IMR-90 (cell line): ENCODE data around the gene PCARE. TPM values are rescaled to one million over a fixed set of nuclear protein-coding genes. Genes with fewer than 3 reads are reported as not detected.

Source experiments
- ATAC-seq: fragments of 200-7000 bp; cut with Tn5 transposase; 2 replicates; pipeline ENCODE4 v1.9.1; 2020; ENCODE audit warnings: low read depth, mild to moderate bottlenecking, moderate library complexity
- BruUV-seq: library from RNA; stranded (reverse); fragments of 400-500 nt; replicated peaks from 2 replicates; lab custom pipeline; 2021; lab: Mats Ljungman, UMichigan
- CTCF ChIA-PET: fragments of 300-600 bp; formaldehyde crosslinking; extraction: SDS; loops from one replicate; lab custom pipeline; 2021; ENCODE audit warnings: antibody characterized with exemption; lab: Yijun Ruan, JAX
- POLR2A ChIA-PET: fragments of 300-600 bp; sonication (Branson Sonifier 250); formaldehyde crosslinking; loops from one replicate; lab custom pipeline; 2022; ENCODE audit warnings: antibody characterized with exemption; ENCODE audit not compliant: unreplicated experiment; lab: Charles Lee
- DNase-seq: peaks from one replicate; pipeline ENCODE4 v3.0.0; 2013
- H2AFZ ChIP-seq: replicated peaks from 2 replicates; pipeline ENCODE3; 2013; ENCODE audit warnings: low read length, mild to moderate bottlenecking; ENCODE audit not compliant: poor library complexity
- H2AK5ac ChIP-seq: 2 replicates; pipeline ENCODE4 v1.6.1; 2013; ENCODE audit warnings: low read depth, low read length, inconsistent platforms
- H2AK9ac ChIP-seq: replicated peaks from 2 replicates; pipeline ENCODE3; 2013; ENCODE audit warnings: mild to moderate bottlenecking, low read depth, low read length, moderate library complexity; ENCODE audit not compliant: poor library complexity
- H2BK120ac ChIP-seq: 2 replicates; pipeline ENCODE4 v1.6.1; 2013; ENCODE audit warnings: low read depth, low read length, inconsistent platforms
- H2BK15ac ChIP-seq: 3 replicates; pipeline ENCODE4 v1.6.1; 2013; ENCODE audit warnings: low read depth, low read length, inconsistent platforms
- H2BK20ac ChIP-seq: 2 replicates; pipeline ENCODE4 v1.6.1; 2013; ENCODE audit warnings: low read depth, mild to moderate bottlenecking, inconsistent platforms, low read length, moderate library complexity
- H2BK5ac ChIP-seq: 2 replicates; pipeline ENCODE4 v1.6.1; 2013; ENCODE audit warnings: mild to moderate bottlenecking, low read depth, low read length, inconsistent platforms; ENCODE audit not compliant: poor library complexity, severe bottlenecking
- H3K14ac ChIP-seq: replicated peaks from 2 replicates; pipeline ENCODE4 v1.6.1; 2013; ENCODE audit warnings: low read depth, low read length, inconsistent platforms
- H3K18ac ChIP-seq: 2 replicates; pipeline ENCODE4 v1.6.1; 2013; ENCODE audit warnings: low read depth, low read length, control low read depth
- H3K23ac ChIP-seq: 2 replicates; pipeline ENCODE4 v1.6.1; 2013; ENCODE audit warnings: low read depth, low read length, inconsistent platforms
- H3K27ac ChIP-seq: 2 replicates; pipeline ENCODE4 v1.5.1; 2013; ENCODE audit warnings: mild to moderate bottlenecking, control low read depth, low read length; ENCODE audit not compliant: insufficient read depth
- H3K27me3 ChIP-seq: 2 replicates; pipeline ENCODE4 v1.6.1; 2013; ENCODE audit warnings: low read length; ENCODE audit not compliant: control insufficient read depth, insufficient read depth
- H3K36me3 ChIP-seq: 2 replicates; pipeline ENCODE4 v1.6.1; 2013; ENCODE audit warnings: low read length, mixed read lengths; ENCODE audit not compliant: control insufficient read depth, insufficient read depth
- H3K4ac ChIP-seq: 2 replicates; pipeline ENCODE4 v1.6.1; 2013; ENCODE audit warnings: low read depth, low read length, inconsistent platforms
- H3K4me1 ChIP-seq: 2 replicates; pipeline ENCODE4 v1.6.1; 2013; ENCODE audit warnings: low read length, mixed read lengths; ENCODE audit not compliant: control insufficient read depth, insufficient read depth
- H3K4me2 ChIP-seq: 2 replicates; pipeline ENCODE4 v1.6.1; 2013; ENCODE audit warnings: low read depth, mild to moderate bottlenecking, control low read depth, low read length, moderate library complexity
- H3K4me3 ChIP-seq: 2 replicates; pipeline ENCODE4 v1.5.1; 2013; ENCODE audit warnings: low read depth, mild to moderate bottlenecking, control low read depth, low read length, moderate library complexity; ENCODE audit not compliant: insufficient read depth
- H3K56ac ChIP-seq: 2 replicates; pipeline ENCODE4 v1.6.1; 2013; ENCODE audit warnings: low read length, inconsistent platforms; ENCODE audit not compliant: insufficient read depth; ENCODE audit errors: extremely low read depth
- H3K79me1 ChIP-seq, 2 experiments: 2 replicates each; pipeline ENCODE4 v1.6.1; 2013; ENCODE audit warnings: low read length in 2 of 2, inconsistent platforms in 1 of 2, low read depth in 1 of 2
- H3K9ac ChIP-seq: 2 replicates; pipeline ENCODE4 v1.6.1; 2013; ENCODE audit warnings: low read depth, low read length, control low read depth
- H3K9me1 ChIP-seq: 2 replicates; pipeline ENCODE4 v1.6.1; 2013; ENCODE audit warnings: low read length, inconsistent platforms; ENCODE audit not compliant: insufficient read depth
- H3K9me3 ChIP-seq: 2 replicates; pipeline ENCODE4 v1.6.1; 2013; ENCODE audit warnings: low read length; ENCODE audit not compliant: control insufficient read depth, insufficient read depth
- H4K20me1 ChIP-seq: 2 replicates; pipeline ENCODE4 v1.6.1; 2013; ENCODE audit warnings: low read length, inconsistent platforms; ENCODE audit not compliant: insufficient read depth
- H4K5ac ChIP-seq: 2 replicates; pipeline ENCODE4 v1.6.1; 2013; ENCODE audit warnings: mild to moderate bottlenecking, low read depth, low read length, control low read depth
- H4K8ac ChIP-seq, 2 experiments: 2 replicates each; pipeline ENCODE4 v1.6.1; 2013; ENCODE audit warnings: low read depth in 2 of 2, low read length in 2 of 2, control low read depth in 1 of 2, inconsistent platforms in 1 of 2
- H4K91ac ChIP-seq: 2 replicates; pipeline ENCODE4 v1.6.1; 2013; ENCODE audit warnings: low read depth, low read length, inconsistent platforms; ENCODE audit not compliant: insufficient read depth
- BHLHE40 ChIP-seq: fragments of 150-350 bp; IDR thresholded peaks from 2 replicates; pipeline ENCODE4 v1.6.1; 2016; ENCODE audit warnings: mild to moderate bottlenecking, low read depth, low read length
- CEBPB ChIP-seq: IDR thresholded peaks from 2 replicates; pipeline ENCODE4 v1.6.1; 2012; ENCODE audit warnings: low read depth, low read length, improper control_type of control experiment
- CHD1 ChIP-seq: IDR thresholded peaks from 2 replicates; pipeline ENCODE4 v1.6.1; 2012; ENCODE audit warnings: low read depth, low read length, improper control_type of control experiment
- CTCF ChIP-seq: conservative IDR thresholded peaks from 2 replicates; pipeline ENCODE4 v1.5.1; 2012; ENCODE audit warnings: mild to moderate bottlenecking, low read depth, low read length, improper control_type of control experiment
- ELK1 ChIP-seq: fragments of 150-350 bp; IDR thresholded peaks from 2 replicates; pipeline ENCODE4 v1.6.1; 2016; ENCODE audit warnings: low read depth, mild to moderate bottlenecking, low read length, moderate library complexity, borderline replicate concordance
- FOS ChIP-seq: fragments of 150-350 bp; IDR thresholded peaks from 2 replicates; pipeline ENCODE4 v1.6.1; 2016; ENCODE audit warnings: low read depth, low read length
- MAFK ChIP-seq: IDR thresholded peaks from 2 replicates; pipeline ENCODE4 v1.6.1; 2012; ENCODE audit warnings: low read depth, low read length, improper control_type of control experiment
- MAZ ChIP-seq: IDR thresholded peaks from 2 replicates; pipeline ENCODE4 v1.6.1; 2012; ENCODE audit warnings: low read depth, mild to moderate bottlenecking, low read length, improper control_type of control experiment, moderate library complexity, borderline replicate concordance
- MXI1 ChIP-seq: IDR thresholded peaks from 2 replicates; pipeline ENCODE4 v1.6.1; 2012; ENCODE audit warnings: low read depth, mild to moderate bottlenecking, low read length, moderate library complexity, borderline replicate concordance
- NFE2L2 ChIP-seq: fragments of 150-350 bp; IDR thresholded peaks from 2 replicates; pipeline ENCODE4 v1.6.1; 2016; ENCODE audit warnings: low read depth, mild to moderate bottlenecking, low read length
- POLR2A ChIP-seq: IDR thresholded peaks from 2 replicates; pipeline ENCODE4 v1.6.1; 2012; ENCODE audit warnings: mild to moderate bottlenecking, low read depth, low read length
- RAD21 ChIP-seq: IDR thresholded peaks from 2 replicates; pipeline ENCODE4 v1.6.1; 2012; ENCODE audit warnings: low read length, improper control_type of control experiment
- RCOR1 ChIP-seq: IDR thresholded peaks from 2 replicates; pipeline ENCODE4 v1.6.1; 2012; ENCODE audit warnings: mild to moderate bottlenecking, low read length, improper control_type of control experiment; ENCODE audit not compliant: insufficient replicate concordance
- RFX5 ChIP-seq: IDR thresholded peaks from 2 replicates; pipeline ENCODE4 v1.8.0; 2012; ENCODE audit warnings: low read depth, mild to moderate bottlenecking, low read length, moderate library complexity
- SMC3 ChIP-seq: fragments of 150-350 bp; IDR thresholded peaks from 2 replicates; pipeline ENCODE4 v1.6.1; 2016; ENCODE audit warnings: low read depth, mild to moderate bottlenecking, antibody characterized with exemption, low read length, moderate library complexity
- USF2 ChIP-seq: fragments of 150-350 bp; IDR thresholded peaks from 2 replicates; pipeline ENCODE4 v1.6.1; 2017; ENCODE audit warnings: mild to moderate bottlenecking, antibody characterized with exemption, low read length, low read depth
- WGBS, 2 experiments: methylation state at CpG; one replicate each; pipeline versions ENCODE4 v1.1.5 to v1.1.7; 2013; ENCODE audit warnings: missing lambda C conversion rate in 2 of 2; ENCODE audit not compliant: insufficient read length in 1 of 2; ENCODE audit errors: extremely low coverage in 2 of 2; 5-methylcytosine and 5-hydroxymethylcytosine counted together
- dilution Hi-C: fragments of 300-500 bp; cut with HindIII; formaldehyde crosslinking; loops from one replicate; pipeline ENCODE4 v1.14.3; 2018; ENCODE audit warnings: low sequenced_read_pairs; ENCODE audit not compliant: unreplicated experiment
- in situ Hi-C: fragments of 300-500 bp; cut with MboI; formaldehyde crosslinking; loops from 3 replicates; pipeline ENCODE4 v1.14.3; 2019; ENCODE audit warnings: low sequenced_read_pairs, inconsistent platforms, mixed read lengths
- intact Hi-C: fragments of 100-400 bp; cut with micrococcal nuclease; formaldehyde crosslinking; loops from 2 replicates; pipeline ENCODE4 v1.10.0; 2022
- polyA plus RNA-seq, 3 experiments: library from polyadenylated mRNA; depleted of rRNA; stranded (reverse); fragments of >200 nt; gene quantifications; 2 replicates each; pipeline ENCODE4 v1.2.3, GENCODE V29; 2012; ENCODE audit warnings: low replicate concordance in 1 of 3
- total RNA-seq: library from RNA; depleted of rRNA; stranded (reverse); fragments of >200 nt; gene quantifications from 2 replicates; pipeline ENCODE4 v1.2.3, GENCODE V29; 2012

Gene PCARE
- total and polyA plus RNA-seq, 2 of the 4 experiments (the other 2 are of a cell fraction) = not detected

- dilution Hi-C loops (no loop called here), in situ Hi-C loops (no loop called here), intact Hi-C loops (no loop called here)
- no peak overlapping the region for H2BK120ac ChIP-seq
- no peak overlapping the region for H2BK20ac ChIP-seq
- H2BK15ac ChIP-seq = no peak overlapping the region
- H3K18ac ChIP-seq = no peak overlapping the region
- no peaks in the 10 kb centered on the region for H3K36me3 ChIP-seq
- H3K27me3 ChIP-seq = no peaks in the 10 kb centered on the region
- no peak overlapping the region for H3K9ac ChIP-seq
- no peak for TF ChIP-seq NFE2L2
- no peak for TF ChIP-seq RAD21
- TF ChIP-seq RCOR1 = no peak
- no peak for TF ChIP-seq CTCF
- no peak for TF ChIP-seq RFX5
- no peak for TF ChIP-seq MAZ
- no peak for TF ChIP-seq BHLHE40
- TF ChIP-seq ELK1 = no peak
- TF ChIP-seq USF2 = no peak
- TF ChIP-seq CEBPB = no peak
- TF ChIP-seq SMC3 = no peak
- no peak for TF ChIP-seq POLR2A
- TF ChIP-seq CHD1 = no peak
- TF ChIP-seq MAFK = no peak
- no peak for TF ChIP-seq FOS
- TF ChIP-seq MXI1 = no peak
- no peaks in the 10 kb centered on the region for H4K20me1 ChIP-seq
- H3K9me1 ChIP-seq = no peaks in the 10 kb centered on the region
- H2AK5ac ChIP-seq = no peak overlapping the region
- no peak overlapping the region for H3K4ac ChIP-seq
- H4K8ac ChIP-seq = no peak overlapping the region
- no peak overlapping the region for H3K56ac ChIP-seq
- no peak overlapping the region for H3K4me3 ChIP-seq
- H3K9me3 ChIP-seq = peaks cover 11% of the 10 kb centered on the region
- no peak overlapping the region for H3K23ac ChIP-seq
- no peak overlapping the region for H2AFZ ChIP-seq
- no peak for DNase-seq
- no peak overlapping the region for H2BK5ac ChIP-seq
- no TSS peak for BruUV-seq
- H3K4me1 ChIP-seq = no peaks in the 10 kb centered on the region
- no peak overlapping the region for H2AK9ac ChIP-seq
- no peak overlapping the region for H3K27ac ChIP-seq
- H3K79me1 ChIP-seq = no peaks in the 10 kb centered on the region
- CTCF ChIA-PET = interaction anchor here (0.6 kb wide), 1 partner anchor 26 kb away, joined by 5 read pairs; no protein-coding TSS in a partner anchor
- no peak overlapping the region for H4K91ac ChIP-seq
- 75% methylated on average over 2 of the region's 5 CpGs; no CpG with 5 or more reads in 1 of the 2 experiments for WGBS, 2 experiments
- no peak overlapping the region for H4K5ac ChIP-seq
- no peak overlapping the region for H3K14ac ChIP-seq
- POLR2A ChIA-PET = no interaction called here
- no peak overlapping the region for H3K4me2 ChIP-seq
- ATAC-seq = no peak
These were observed 8.6 kb upstream of the PCARE start for GRCh38 chr2:29082804-29083495.
